Endothelial cell of coronary artery (primary cell): ENCODE measurements around the gene OR8H2. TPM values are rescaled to one million over a fixed set of nuclear protein-coding genes. Genes with fewer than 3 reads are reported as not detected.

Experiments used
- total RNA-seq: library from RNA; depleted of rRNA; stranded (reverse); fragments of >200 nt; gene quantifications from 2 replicates; pipeline ENCODE4 v1.2.3, GENCODE V29; 2014

The OR8H2 gene
- not detected in 2 replicates for total RNA-seq

GRCh38 chr11:56103210-56103737 is at the start of gene OR8H2:
Gene OR8H2 (plus strand): TSS chr11:56103687. CDS start chr11:56105043, 1,356 bp downstream.

GRCh38 chr11:56093008-56093407 is 10.5 kb upstream of the OR8H2 start, which contains the start of gene OR8I2:
Gene OR8I2 (plus strand): TSS chr11:56093308. CDS start chr11:56093308, 0 bp downstream.

GRCh38 chr11:56122073-56122472 is 18.6 kb downstream of the OR8H2 start, which contains the start of gene OR8H3:
Gene OR8H3 (plus strand): TSS chr11:56122373. CDS start chr11:56122373, 0 bp downstream.

GRCh38 chr11:56140151-56140661 is 36.7 kb downstream of the OR8H2 start, which contains the start of gene OR8J3:
Gene OR8J3 (minus strand): TSS chr11:56140201. CDS start chr11:56137718, 2,483 bp downstream.

Other genes with a start within 250 kb of the OR8H2 start
- gene TRIM51, start 220.4 kb upstream of the OR8H2 start, total RNA-seq = not detected in 2 replicates
- not detected in 2 replicates for gene OR5W2, start 189.1 kb upstream of the OR8H2 start, total RNA-seq
- not detected in 2 replicates for gene OR5I1, start 167.3 kb upstream of the OR8H2 start, total RNA-seq
- gene OR10AG1, start 133.7 kb upstream of the OR8H2 start, total RNA-seq = not detected in 2 replicates
- gene OR5F1, start 109.1 kb upstream of the OR8H2 start, total RNA-seq = not detected in 2 replicates
- gene OR5AS1, start 76.0 kb upstream of the OR8H2 start, total RNA-seq = not detected in 2 replicates
- not detected in 2 replicates for gene OR8I2, start 10.4 kb upstream of the OR8H2 start, total RNA-seq
- not detected in 2 replicates for gene OR8H3, start 18.7 kb downstream of the OR8H2 start, total RNA-seq
- gene OR8J3, start 36.5 kb downstream of the OR8H2 start, total RNA-seq = not detected in 2 replicates
- gene OR8K5, start 56.6 kb downstream of the OR8H2 start, total RNA-seq = not detected in 2 replicates
- not detected in 2 replicates for gene OR5J2, start 72.9 kb downstream of the OR8H2 start, total RNA-seq
- not detected in 2 replicates for gene OR5T2, start 130.6 kb downstream of the OR8H2 start, total RNA-seq
- not detected in 2 replicates for gene OR5T3, start 148.6 kb downstream of the OR8H2 start, total RNA-seq
- gene OR5T1, start 170.5 kb downstream of the OR8H2 start, total RNA-seq = not detected in 2 replicates
- not detected in 2 replicates for gene OR8H1, start 188.6 kb downstream of the OR8H2 start, total RNA-seq
- not detected in 2 replicates for gene OR8K3, start 211.5 kb downstream of the OR8H2 start, total RNA-seq
- not detected in 2 replicates for gene OR8K1, start 242.4 kb downstream of the OR8H2 start, total RNA-seq